Measurements from ENCODE around the gene TIFAB.
"Not testable (repeated sequence)": the region's sequence is repeated elsewhere in the genome, so short reads cannot be mapped to it uniquely, and the experiment has no call there.

The TIFAB gene, protein sequence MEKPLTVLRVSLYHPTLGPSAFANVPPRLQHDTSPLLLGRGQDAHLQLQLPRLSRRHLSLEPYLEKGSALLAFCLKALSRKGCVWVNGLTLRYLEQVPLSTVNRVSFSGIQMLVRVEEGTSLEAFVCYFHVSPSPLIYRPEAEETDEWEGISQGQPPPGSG

GRCh38 chr5:135452321-135453030 is at the start of gene TIFAB:
Gene TIFAB (minus strand): TSS chr5:135452351. CDS start chr5:135449939, 2,412 bp downstream.
- DNase-seq (ENCODE audit: low read depth in 2 of 2), result no peak

- DNase-seq (ENCODE audit: low read depth in 2 of 2), result no peak
Measured at GRCh38 chr5:135498637-135498995, 46.5 kb upstream of the TIFAB start.

GRCh38 chr5:135497971-135498636 is 46.0 kb upstream of the TIFAB start:
- no peak for DNase-seq (ENCODE audit: low read depth in 2 of 2)

DNA sequence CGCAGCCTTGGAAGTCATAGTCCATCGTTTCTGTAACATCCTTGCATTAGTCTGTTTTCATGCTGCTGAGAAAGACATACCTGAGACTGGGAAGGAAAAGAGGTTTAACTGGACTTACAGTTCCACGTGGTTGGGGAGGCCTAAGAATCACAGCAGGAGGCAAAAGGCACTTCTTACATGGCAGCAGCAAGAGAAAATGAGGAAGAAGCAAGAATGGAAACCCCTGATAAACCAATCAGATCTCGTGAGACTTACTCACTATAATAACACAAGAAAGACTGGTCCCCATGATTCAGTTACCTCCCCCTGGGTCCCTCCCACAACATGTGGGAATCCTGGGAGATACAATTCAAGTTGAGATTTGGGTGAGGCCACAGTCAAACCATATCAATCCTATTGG is 43.4 kb upstream of the TIFAB start:
- DNase-seq (ENCODE audit: low read depth in 2 of 2), result not testable (repeated sequence)

DNA sequence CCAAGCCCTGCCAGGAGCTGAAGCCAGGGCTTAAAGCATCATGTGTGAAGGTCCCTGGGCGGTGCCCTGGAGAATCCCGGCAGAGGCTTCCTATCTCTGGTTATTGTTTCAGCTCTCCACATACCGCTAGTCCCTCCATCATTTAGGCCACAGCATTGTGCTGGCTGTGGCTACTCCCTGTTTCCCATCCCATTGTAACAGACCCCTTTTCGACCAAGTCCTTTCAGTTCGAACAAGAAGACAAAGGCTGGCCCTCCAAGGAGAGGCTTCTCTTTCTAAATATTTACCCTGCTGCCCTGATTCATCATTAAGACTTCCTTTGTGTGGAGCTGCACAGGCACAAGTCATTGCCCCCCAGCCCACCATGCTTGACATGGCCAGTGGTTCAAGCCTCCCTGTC is 42.0 kb upstream of the TIFAB start:
- DNase-seq (ENCODE audit: low read depth in 2 of 2), result no peak

DNA sequence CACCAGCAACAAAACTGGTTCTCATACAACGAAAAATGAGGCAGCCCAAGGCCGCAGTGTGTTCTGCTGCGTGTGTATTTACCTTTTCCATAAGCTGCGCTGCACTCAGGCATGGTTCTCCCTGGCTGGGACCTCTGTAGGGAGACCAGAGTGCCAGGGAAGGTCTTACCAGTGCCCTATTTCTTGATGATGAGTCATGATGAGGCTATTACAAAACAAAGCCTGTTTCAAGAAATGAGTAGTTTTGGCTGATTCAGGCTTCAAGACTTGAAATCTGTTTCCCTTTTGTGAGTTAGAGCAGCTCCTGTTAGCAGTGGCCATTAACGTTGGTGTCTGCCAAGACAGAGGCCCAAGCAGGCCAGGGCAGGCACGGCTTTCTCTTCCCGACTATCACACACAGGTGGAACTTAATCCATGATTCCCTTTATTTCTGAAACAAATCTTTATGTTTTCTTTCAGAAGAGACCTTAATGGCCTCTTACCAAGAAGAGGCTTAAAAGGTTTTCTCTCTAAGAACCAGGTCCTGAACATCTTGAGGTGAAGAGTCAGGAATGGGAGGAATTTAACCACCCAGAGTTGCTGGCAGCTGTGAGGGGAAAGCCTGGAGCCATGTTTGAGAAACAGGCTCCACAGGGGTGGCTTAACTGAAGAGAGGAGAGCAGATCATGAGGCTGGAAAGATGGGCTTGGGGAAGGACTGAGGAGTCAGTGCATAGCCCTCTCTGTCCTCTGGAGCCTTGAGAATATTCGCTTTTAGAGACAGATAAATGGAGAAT is 41.4 kb upstream of the TIFAB start:
- no peak for DNase-seq (ENCODE audit: low read depth in 2 of 2)

DNA sequence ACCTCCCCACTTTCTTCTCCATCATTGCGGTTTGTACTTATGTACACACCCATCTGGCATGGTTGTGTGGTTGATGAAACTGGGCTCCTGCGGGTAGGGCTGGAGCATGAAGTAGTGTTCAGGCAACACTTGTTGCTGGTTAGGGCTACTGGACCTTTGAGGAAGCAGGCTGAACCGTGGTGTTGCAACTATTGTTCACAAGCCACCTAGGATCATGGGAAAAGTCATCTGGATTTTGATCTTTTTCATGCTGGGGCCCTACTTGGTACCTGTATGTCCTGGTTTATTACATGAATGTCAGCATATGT is 40.1 kb upstream of the TIFAB start:
- DNase-seq (ENCODE audit: low read depth in 2 of 2), result no peak

- no peak for DNase-seq (ENCODE audit: low read depth in 2 of 2)
Measured at GRCh38 chr5:135491552-135492318, 39.6 kb upstream of the TIFAB start.

DNA sequence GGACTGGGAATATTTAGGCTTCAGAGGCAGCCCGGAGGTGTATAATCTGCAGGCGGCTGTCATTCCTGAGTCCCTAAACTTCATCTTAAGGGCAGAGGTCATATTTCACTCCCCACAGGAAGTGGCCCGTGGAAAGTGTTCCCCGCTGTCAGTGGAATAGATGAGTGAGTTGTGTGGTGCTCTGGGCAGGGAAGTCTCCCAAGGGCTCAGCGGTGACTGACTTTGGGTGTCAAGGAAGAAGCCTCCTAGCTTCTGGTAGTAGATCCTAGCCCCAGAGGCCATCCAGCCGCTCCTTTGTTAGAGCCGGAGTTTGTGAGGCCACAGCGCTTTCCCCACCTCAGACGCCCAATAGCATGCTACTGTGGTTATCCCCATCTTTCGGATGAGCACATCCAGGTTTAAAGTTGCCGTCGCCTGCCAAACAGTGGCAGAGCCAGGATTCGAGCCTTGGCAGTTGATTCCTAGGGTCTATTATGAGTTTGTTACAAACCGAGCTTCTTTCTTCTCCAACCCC is 38.9 kb upstream of the TIFAB start:
- DNase-seq (ENCODE audit: low read depth in 2 of 2), result no peak

- no peak for DNase-seq (ENCODE audit: low read depth in 2 of 2)
Measured at GRCh38 chr5:135490245-135491037, 38.3 kb upstream of the TIFAB start.

DNA sequence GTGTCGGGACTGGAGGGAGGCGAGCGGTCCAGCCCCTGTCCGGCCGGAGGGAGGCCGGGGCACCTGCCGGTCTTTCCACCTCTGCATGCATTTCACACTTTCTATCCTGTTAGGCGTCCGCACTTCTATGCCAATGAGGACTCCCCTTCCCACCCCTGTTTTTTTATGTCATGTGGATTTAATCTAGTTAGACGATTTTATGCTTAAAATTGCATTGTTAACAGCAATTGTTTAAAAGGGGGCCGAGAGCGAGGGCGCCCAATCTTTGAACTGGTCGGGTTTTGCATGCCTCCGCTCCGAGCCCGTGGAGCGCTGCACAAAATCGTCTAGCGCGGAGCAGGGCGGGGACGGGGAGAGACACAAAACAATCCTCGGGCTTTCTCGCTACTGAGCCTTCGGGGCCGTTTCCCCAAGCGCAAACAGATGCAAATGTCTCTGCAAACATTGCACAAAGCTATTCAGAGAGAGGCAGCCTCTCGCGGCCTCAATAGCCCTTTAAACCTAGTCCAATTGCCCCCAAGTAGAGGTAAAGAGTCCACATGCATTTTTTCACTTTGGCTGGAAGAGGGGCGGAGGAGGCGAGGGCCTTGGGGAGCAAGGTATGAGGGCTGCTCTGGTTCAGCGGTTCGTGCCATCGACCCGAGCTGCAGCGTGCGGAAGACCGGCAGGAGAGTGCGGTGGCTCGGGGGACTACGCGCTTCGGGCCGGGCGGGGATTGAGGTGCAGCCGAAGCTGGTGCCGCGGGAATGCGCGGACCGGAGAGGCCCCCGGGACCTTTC is 37.5 kb upstream of the TIFAB start:
- DNase-seq (ENCODE audit: low read depth in 2 of 2), result no peak

GRCh38 chr5:135488727-135489465 is 36.7 kb upstream of the TIFAB start:
- no peak for DNase-seq (ENCODE audit: low read depth in 2 of 2)

- DNase-seq (ENCODE audit: low read depth in 2 of 2), result no peak
Measured at GRCh38 chr5:135487839-135488514, 35.8 kb upstream of the TIFAB start.

- DNase-seq (ENCODE audit: low read depth in 2 of 2), result no peak
Measured at GRCh38 chr5:135487037-135487395, 34.9 kb upstream of the TIFAB start.

- no peak for DNase-seq (ENCODE audit: low read depth in 2 of 2)
Measured at GRCh38 chr5:135486131-135487036, 34.2 kb upstream of the TIFAB start.

- DNase-seq (ENCODE audit: low read depth in 2 of 2), result no peak
Measured at GRCh38 chr5:135484674-135485086, 32.5 kb upstream of the TIFAB start.

DNA sequence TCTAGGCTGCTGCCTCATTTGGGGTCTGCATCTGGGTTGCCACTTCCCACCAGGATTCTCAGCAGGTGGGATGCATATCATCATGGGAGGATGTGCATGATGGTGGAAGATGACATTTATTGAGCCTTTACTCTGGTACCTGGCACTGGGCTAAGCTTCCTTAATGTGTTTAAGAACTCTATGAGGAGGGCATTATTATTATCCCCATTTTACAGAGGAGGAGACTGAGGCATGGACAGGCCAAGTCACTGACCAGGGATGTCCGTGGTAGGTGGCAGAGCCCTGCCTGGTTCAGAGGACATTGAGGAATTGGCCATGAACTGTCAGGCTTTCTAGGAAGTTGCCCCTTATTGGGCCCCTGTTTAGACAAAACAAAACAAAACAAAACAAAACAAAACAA is 31.1 kb upstream of the TIFAB start:
- DNase-seq (ENCODE audit: low read depth in 2 of 2), result no peak
